H9 (cell line): ENCODE measurements around the gene DCUN1D5. TPM values are rescaled to one million over a fixed set of nuclear protein-coding genes. Genes with fewer than 3 reads are reported as not detected.

Experiments
- DNase-seq: peaks from one replicate; pipeline ENCODE4 v3.0.0-alpha.2; 2017
- H2AFZ ChIP-seq: one replicate; pipeline ENCODE4 v1.6.1; 2013; ENCODE audit warnings: mild to moderate bottlenecking, low read length, control low read depth, moderate library complexity
- H2AK5ac ChIP-seq: 2 replicates; pipeline ENCODE4 v1.6.1; 2013; ENCODE audit warnings: low read length, control low read depth, mixed read lengths; ENCODE audit not compliant: insufficient read length
- H2BK120ac ChIP-seq: one replicate; pipeline ENCODE4 v1.6.1; 2013; ENCODE audit warnings: low read depth, mild to moderate bottlenecking, low read length, control low read depth, inconsistent platforms; ENCODE audit not compliant: poor library complexity, severe bottlenecking
- H2BK12ac ChIP-seq: 2 replicates; pipeline ENCODE4 v1.6.1; 2013; ENCODE audit warnings: low read length, control low read depth, mixed read lengths, low read depth; ENCODE audit not compliant: insufficient read length
- H2BK15ac ChIP-seq: 2 replicates; pipeline ENCODE4 v1.6.1; 2013; ENCODE audit warnings: low read depth, low read length, control low read depth
- H2BK20ac ChIP-seq: one replicate; pipeline ENCODE4 v1.6.1; 2013; ENCODE audit warnings: low read depth, mild to moderate bottlenecking, low read length, control low read depth, inconsistent platforms; ENCODE audit not compliant: poor library complexity, severe bottlenecking
- H2BK5ac ChIP-seq: 2 replicates; pipeline ENCODE4 v1.6.1; 2013; ENCODE audit warnings: low read length, control low read depth, mixed read lengths; ENCODE audit not compliant: insufficient read length
- H3K14ac ChIP-seq: 2 replicates; pipeline ENCODE4 v1.6.1; 2013; ENCODE audit warnings: low read length, control low read depth; ENCODE audit not compliant: insufficient read depth
- H3K18ac ChIP-seq: 2 replicates; pipeline ENCODE4 v1.6.1; 2013; ENCODE audit warnings: low read depth, mild to moderate bottlenecking, mixed read lengths, low read length, control low read depth; ENCODE audit not compliant: insufficient read length
- H3K23ac ChIP-seq: 2 replicates; pipeline ENCODE4 v1.6.1; 2013; ENCODE audit warnings: low read length, control low read depth, mixed read lengths, low read depth; ENCODE audit not compliant: insufficient read length
- H3K23me2 ChIP-seq: 2 replicates; pipeline ENCODE4 v1.6.1; 2013; ENCODE audit warnings: low read depth, mild to moderate bottlenecking, mixed read lengths, low read length, control low read depth; ENCODE audit not compliant: insufficient read length, poor library complexity, severe bottlenecking
- H3K27ac ChIP-seq: 2 replicates; pipeline ENCODE4 v1.5.1; 2013; ENCODE audit warnings: low read length, control low read depth, mixed read lengths, low read depth; ENCODE audit not compliant: insufficient read length
- H3K27me3 ChIP-seq: 2 replicates; pipeline ENCODE4 v1.6.1; 2013; ENCODE audit warnings: low read length, control low read depth, inconsistent platforms; ENCODE audit not compliant: insufficient read depth
- H3K4ac ChIP-seq: 2 replicates; pipeline ENCODE4 v1.6.1; 2013; ENCODE audit warnings: low read depth, mild to moderate bottlenecking, control low read depth, inconsistent platforms, low read length, moderate library complexity
- H3K4me1 ChIP-seq: 2 replicates; pipeline ENCODE4 v1.6.1; 2013; ENCODE audit warnings: low read length, control low read depth, inconsistent platforms; ENCODE audit not compliant: insufficient read depth
- H3K4me2 ChIP-seq: 2 replicates; pipeline ENCODE4 v1.6.1; 2013; ENCODE audit warnings: low read length, control low read depth, mixed read lengths; ENCODE audit not compliant: insufficient read length, insufficient read depth
- H3K56ac ChIP-seq: 2 replicates; pipeline ENCODE4 v1.6.1; 2013; ENCODE audit warnings: low read depth, mild to moderate bottlenecking, mixed read lengths, low read length, control low read depth; ENCODE audit not compliant: insufficient read length
- H3K79me1 ChIP-seq: 2 replicates; pipeline ENCODE4 v1.6.1; 2013; ENCODE audit warnings: low read depth, mild to moderate bottlenecking, moderate library complexity, low read length, control low read depth, inconsistent platforms; ENCODE audit not compliant: insufficient read depth, poor library complexity, severe bottlenecking
- H3K79me2 ChIP-seq: 2 replicates; pipeline ENCODE4 v1.6.1; 2013; ENCODE audit warnings: low read length, control low read depth, inconsistent platforms; ENCODE audit not compliant: insufficient read depth
- H3K9ac ChIP-seq: 2 replicates; pipeline ENCODE4 v1.6.1; 2013; ENCODE audit warnings: low read length, control low read depth, mixed read lengths; ENCODE audit not compliant: insufficient read length; ENCODE audit errors: extremely low read depth
- H3K9me3 ChIP-seq: one replicate; pipeline ENCODE4 v1.6.1; 2013; ENCODE audit warnings: low read depth, low read length, inconsistent platforms; ENCODE audit not compliant: control insufficient read depth
- H3T11ph ChIP-seq: one replicate; pipeline ENCODE4 v1.6.1; 2013; ENCODE audit warnings: mild to moderate bottlenecking, low read length, control low read depth, inconsistent platforms
- H4K20me1 ChIP-seq: one replicate; pipeline ENCODE4 v1.6.1; 2013; ENCODE audit not compliant: control insufficient read depth, insufficient read length, insufficient read depth
- H4K5ac ChIP-seq: 2 replicates; pipeline ENCODE4 v1.6.1; 2013; ENCODE audit warnings: low read depth, mild to moderate bottlenecking, mixed read lengths, low read length, control low read depth; ENCODE audit not compliant: insufficient read length
- H4K8ac ChIP-seq: replicated peaks from 2 replicates; pipeline ENCODE4 v1.6.1; 2013; ENCODE audit warnings: low read length, control low read depth, mixed read lengths, low read depth; ENCODE audit not compliant: insufficient read length
- H4K91ac ChIP-seq: 2 replicates; pipeline ENCODE4 v1.6.1; 2013; ENCODE audit warnings: low read depth, mild to moderate bottlenecking, moderate library complexity, mixed read lengths, low read length, control low read depth; ENCODE audit not compliant: insufficient read length
- H3K27ac Mint-ChIP-seq, 3 experiments: 2 replicates in 2 of 3; 3 replicates in 1 of 3; pipeline ENCODE4 v1.8.0; 2020 to 2021; ENCODE audit warnings: mixed read lengths in 3 of 3, mild to moderate bottlenecking in 1 of 3, moderate library complexity in 1 of 3
- H3K27me3 Mint-ChIP-seq: 2 replicates; pipeline ENCODE4 v1.8.0; 2021; ENCODE audit warnings: low read depth, mild to moderate bottlenecking, moderate library complexity, mixed read lengths
- H3K36me3 Mint-ChIP-seq, 3 experiments: 2 replicates in 2 of 3; 3 replicates in 1 of 3; pipeline ENCODE4 v1.8.0; 2020 to 2021; ENCODE audit warnings: low read depth in 3 of 3, mixed read lengths in 3 of 3; ENCODE audit not compliant: insufficient read depth in 1 of 3
- H3K4me1 Mint-ChIP-seq, 2 experiments: 2 replicates each; pipeline ENCODE4 v1.8.0; 2020; ENCODE audit warnings: mixed read lengths in 2 of 2
- H3K4me3 Mint-ChIP-seq, 2 experiments: 2 replicates in 1 of 2; 3 replicates in 1 of 2; pipeline ENCODE4 v1.8.0; 2020 to 2021; ENCODE audit warnings: mild to moderate bottlenecking in 2 of 2, mixed read lengths in 2 of 2, moderate library complexity in 1 of 2
- H3K9me3 Mint-ChIP-seq, 2 experiments: 2 replicates in 1 of 2; 3 replicates in 1 of 2; pipeline ENCODE4 v1.8.0; 2020; ENCODE audit warnings: mild to moderate bottlenecking in 2 of 2, mixed read lengths in 2 of 2, moderate library complexity in 1 of 2
- CTCF ChIP-seq: fragments of 200-600 bp; sonication (generic); conservative IDR thresholded peaks from 3 replicates; pipeline ENCODE4 v1.8.0; 2021; ENCODE audit warnings: antibody characterized with exemption, mild to moderate bottlenecking
- WGBS: extraction: QIAGEN DNeasy Blood & Tissue Kit; methylation state at CpG from one replicate; pipeline ENCODE4 v1.1.7; 2013; ENCODE audit warnings: missing lambda C conversion rate, low lambda C conversion rate, mixed read lengths; ENCODE audit not compliant: insufficient read length; ENCODE audit errors: extremely low coverage; 5-methylcytosine and 5-hydroxymethylcytosine counted together
- total RNA-seq: library from RNA; stranded (reverse); gene quantifications from 2 replicates; pipeline ENCODE4 v1.2.1, GENCODE V29; 2021

DCUN1D5 gene
- total RNA-seq, 1 experiment from 2014 or later: 86.7 TPM

GRCh38 chr11:103109818-103110388 is 17.9 kb upstream of the DCUN1D5 start:
- Histone ChIP-seq H4K91ac (no peak overlapping the region), H2BK12ac (no peak overlapping the region), H2AFZ (peak overlapping the region; percentile 7), H3K27ac (no peak overlapping the region), H3K4me2 (peak overlapping the region; percentile 94), H3K27me3 (no peaks in the 10 kb centered on the region), H3K56ac (no peak overlapping the region), H4K8ac (no peak overlapping the region), H3K4me1 (no peaks in the 10 kb centered on the region), H2BK20ac (no peak overlapping the region), H4K20me1 (no peaks in the 10 kb centered on the region), H3K23me2 (peaks cover 6% of the 10 kb centered on the region), H2BK15ac (no peak overlapping the region), H3K9me3 (no peaks in the 10 kb centered on the region), H3K79me2 (no peaks in the 10 kb centered on the region), H2AK5ac (no peak overlapping the region), H3K14ac (peak overlapping the region; percentile 59; the same call in 1 of the 2 replicates), H3K4ac (no peak overlapping the region), H3K79me1 (no peaks in the 10 kb centered on the region), H2BK5ac (no peak overlapping the region), H3T11ph (no peak overlapping the region), H3K18ac (no peak overlapping the region), H4K5ac (no peak overlapping the region), H2BK120ac (no peak overlapping the region), H3K9ac (peak overlapping the region; percentile 61), H3K23ac (no peak overlapping the region)
- no peak for DNase-seq
- peaks cover 7 to 12% (median 8%) of the 10 kb centered on the region in 3 experiments; a peak in 6 of 7 replicates for H3K36me3 Mint-ChIP-seq
- no peak for TF ChIP-seq CTCF
- peaks cover 2% of the 10 kb centered on the region in 2 experiments; a peak in 2 of 4 replicates for H3K4me1 Mint-ChIP-seq
- no CpG with 5 or more reads among the region's 26 CpGs for WGBS
- H3K27ac Mint-ChIP-seq: peak overlapping the region; percentile 25 to 98 (median 95); a peak in 6 of 7 replicates
- peak overlapping the region; percentile 98 for H3K4me3 Mint-ChIP-seq
- H3K9me3 Mint-ChIP-seq: no peaks in the 10 kb centered on the region
- no peaks in the 10 kb centered on the region for H3K27me3 Mint-ChIP-seq
